A549 treated with AZD9567 at 1 μM for 4 hours (cell line): ENCODE measurements around the gene ZNF681. TPM values are rescaled to one million over a fixed set of nuclear protein-coding genes. Genes with fewer than 3 reads are reported as not detected.

Experiments
- total RNA-seq: library from RNA; stranded (reverse); fragments of 200-300 nt; extraction: Qiagen RNA extraction; gene quantifications from 5 replicates; pipeline ENCODE4 v1.2.3, GENCODE V29; 2022; ENCODE audit not compliant: insufficient read depth

The ZNF681 gene
- 0.01 TPM in 2 of 5 replicates, not detected in the others for total RNA-seq

GRCh38 chr19:23758187-23759074 is at the start of gene ZNF681:
Gene ZNF681 (minus strand): TSS chr19:23758891. CDS start chr19:23758749, 142 bp downstream.

Other genes with a start within 250 kb of the ZNF681 start
- 3.0 to 3.6 TPM (median 3.5 TPM) in 5 replicates for gene ZNF675, start 71.7 kb downstream of the ZNF681 start, total RNA-seq
- 0.41 to 1.1 TPM (median 0.52 TPM) in 5 replicates for gene ZNF726, start 156.0 kb upstream of the ZNF681 start, total RNA-seq